ENCODE results near the gene CENPH. TPM values are rescaled to one million over a fixed set of nuclear protein-coding genes. Genes with fewer than 3 reads are reported as not detected.

Gene CENPH
- total RNA-seq, 1 experiment from 2014 or later: 79.0 TPM

DNA sequence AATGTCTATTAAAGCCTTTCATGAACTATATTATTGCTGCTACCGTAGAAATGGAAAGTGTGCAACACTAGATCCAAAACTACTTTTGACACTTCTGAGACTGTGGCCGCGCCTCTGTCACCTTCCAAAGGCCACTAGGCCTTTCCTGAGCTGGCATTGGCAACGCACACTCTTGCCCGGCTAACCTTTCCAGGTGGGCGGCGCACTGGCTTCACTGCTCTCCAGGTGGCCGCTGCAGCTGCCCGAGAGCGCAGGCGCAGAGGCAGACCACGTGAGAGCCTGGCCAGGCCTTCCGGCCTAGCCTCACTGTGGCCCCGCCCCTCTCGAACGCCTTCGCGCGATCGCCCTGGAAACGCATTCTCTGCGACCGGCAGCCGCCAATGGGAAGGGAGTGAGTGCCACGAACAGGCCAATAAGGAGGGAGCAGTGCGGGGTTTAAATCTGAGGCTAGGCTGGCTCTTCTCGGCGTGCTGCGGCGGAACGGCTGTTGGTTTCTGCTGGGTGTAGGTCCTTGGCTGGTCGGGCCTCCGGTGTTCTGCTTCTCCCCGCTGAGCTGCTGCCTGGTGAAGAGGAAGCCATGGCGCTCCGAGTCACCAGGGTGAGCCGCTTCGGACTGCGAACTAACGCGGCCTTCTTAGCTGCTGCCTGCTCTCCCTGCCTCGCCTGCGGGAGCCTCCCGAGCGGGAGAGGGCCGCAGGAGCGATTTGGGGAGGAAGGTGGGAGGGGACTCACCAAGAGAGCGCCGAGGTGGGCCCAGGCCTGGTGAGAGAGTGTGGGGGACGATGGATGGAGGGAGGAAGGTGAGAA, 22.5 kb upstream of the CENPH start, which contains the start of gene CCNB1:
CCNB1 (plus strand) TSS at position 465 of the 807 bp plus-strand sequence; CDS start at position 578, 113 bp downstream.
- DNase-seq (ENCODE audit: low spot score): peak; percentile 99
- POLR2A ChIA-PET: interaction anchor here (0.5 to 1.6 kb wide), 9 partner anchors 9 to 242 kb away, joined by 3 to 8 read pairs (median 5); partner anchors contain the start of genes CDK7, CENPH and SLC30A5
- CTCF ChIA-PET: interaction anchor here (0.5 to 2.1 kb wide), 8 partner anchors 10 to 168 kb away, joined by 3 to 22 read pairs (median 4); partner anchors contain the start of gene SLC30A5
- peak; percentile 98 for ATAC-seq
- Mint-ChIP-seq H3K4me3 (peak within 1 kb of the TSS; percentile 94), H3K36me3 (peaks cover 44% of the 10 kb centered on the region), H3K4me1 (peaks cover 30% of the 10 kb centered on the region), H3K9me3 (no peaks in the 10 kb centered on the region), H3K27ac (peak within 1 kb of the TSS; percentile 94), H3K27me3 (ENCODE audit: low read depth) (no peaks in the 10 kb centered on the region)
- TF ChIP-seq NR1H2 (CRISPR knock-in tag; IDR thresholded peaks at IDR 0.05): no peak
- 0 out of 2 replicates have a peak, but pooled peaks have one; percentile 42 for TF ChIP-seq TEAD4 (CRISPR knock-in tag; IDR thresholded peaks at IDR 0.05)
- TF ChIP-seq RORB (CRISPR knock-in tag; IDR thresholded peaks at IDR 0.05): no peak
- peak; percentile 64; the same call in 1 of the 2 replicates for TF ChIP-seq ETV6 (CRISPR knock-in tag; IDR thresholded peaks at IDR 0.05)
- 0 out of 2 replicates have a peak, but pooled peaks have one; percentile 19 for TF ChIP-seq SMAD3 (CRISPR knock-in tag; IDR thresholded peaks at IDR 0.05; ENCODE audit: borderline replicate concordance)
- TF ChIP-seq ZNF121 (CRISPR knock-in tag; IDR thresholded peaks at IDR 0.05): no peak
- TF ChIP-seq KAT7 (CRISPR knock-in tag; IDR thresholded peaks at IDR 0.05; ENCODE audit: borderline replicate concordance): peak; percentile 98
- no peak for TF ChIP-seq MXD4 (CRISPR knock-in tag; IDR thresholded peaks at IDR 0.05; ENCODE audit: borderline replicate concordance)
- TF ChIP-seq, protein P1, sequence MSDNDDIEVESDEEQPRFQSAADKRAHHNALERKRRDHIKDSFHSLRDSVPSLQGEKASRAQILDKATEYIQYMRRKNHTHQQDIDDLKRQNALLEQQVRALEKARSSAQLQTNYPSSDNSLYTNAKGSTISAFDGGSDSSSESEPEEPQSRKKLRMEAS (CRISPR knock-in tag; IDR thresholded peaks at IDR 0.05): peak; percentile 97
- no peak for TF ChIP-seq CREB1 (CRISPR knock-in tag; IDR thresholded peaks at IDR 0.05)
- peak; percentile 70; the same call in 1 of the 2 replicates for TF ChIP-seq FOXK1 (CRISPR knock-in tag; IDR thresholded peaks at IDR 0.05)
- TF ChIP-seq, protein P2, sequence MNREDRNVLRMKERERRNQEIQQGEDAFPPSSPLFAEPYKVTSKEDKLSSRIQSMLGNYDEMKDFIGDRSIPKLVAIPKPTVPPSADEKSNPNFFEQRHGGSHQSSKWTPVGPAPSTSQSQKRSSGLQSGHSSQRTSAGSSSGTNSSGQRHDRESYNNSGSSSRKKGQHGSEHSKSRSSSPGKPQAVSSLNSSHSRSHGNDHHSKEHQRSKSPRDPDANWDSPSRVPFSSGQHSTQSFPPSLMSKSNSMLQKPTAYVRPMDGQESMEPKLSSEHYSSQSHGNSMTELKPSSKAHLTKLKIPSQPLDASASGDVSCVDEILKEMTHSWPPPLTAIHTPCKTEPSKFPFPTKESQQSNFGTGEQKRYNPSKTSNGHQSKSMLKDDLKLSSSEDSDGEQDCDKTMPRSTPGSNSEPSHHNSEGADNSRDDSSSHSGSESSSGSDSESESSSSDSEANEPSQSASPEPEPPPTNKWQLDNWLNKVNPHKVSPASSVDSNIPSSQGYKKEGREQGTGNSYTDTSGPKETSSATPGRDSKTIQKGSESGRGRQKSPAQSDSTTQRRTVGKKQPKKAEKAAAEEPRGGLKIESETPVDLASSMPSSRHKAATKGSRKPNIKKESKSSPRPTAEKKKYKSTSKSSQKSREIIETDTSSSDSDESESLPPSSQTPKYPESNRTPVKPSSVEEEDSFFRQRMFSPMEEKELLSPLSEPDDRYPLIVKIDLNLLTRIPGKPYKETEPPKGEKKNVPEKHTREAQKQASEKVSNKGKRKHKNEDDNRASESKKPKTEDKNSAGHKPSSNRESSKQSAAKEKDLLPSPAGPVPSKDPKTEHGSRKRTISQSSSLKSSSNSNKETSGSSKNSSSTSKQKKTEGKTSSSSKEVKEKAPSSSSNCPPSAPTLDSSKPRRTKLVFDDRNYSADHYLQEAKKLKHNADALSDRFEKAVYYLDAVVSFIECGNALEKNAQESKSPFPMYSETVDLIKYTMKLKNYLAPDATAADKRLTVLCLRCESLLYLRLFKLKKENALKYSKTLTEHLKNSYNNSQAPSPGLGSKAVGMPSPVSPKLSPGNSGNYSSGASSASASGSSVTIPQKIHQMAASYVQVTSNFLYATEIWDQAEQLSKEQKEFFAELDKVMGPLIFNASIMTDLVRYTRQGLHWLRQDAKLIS (CRISPR knock-in tag; IDR thresholded peaks at IDR 0.05; ENCODE audit: borderline replicate concordance): 0 out of 2 replicates have a peak, but pooled peaks have one; percentile 78
- TF ChIP-seq, protein P3, sequence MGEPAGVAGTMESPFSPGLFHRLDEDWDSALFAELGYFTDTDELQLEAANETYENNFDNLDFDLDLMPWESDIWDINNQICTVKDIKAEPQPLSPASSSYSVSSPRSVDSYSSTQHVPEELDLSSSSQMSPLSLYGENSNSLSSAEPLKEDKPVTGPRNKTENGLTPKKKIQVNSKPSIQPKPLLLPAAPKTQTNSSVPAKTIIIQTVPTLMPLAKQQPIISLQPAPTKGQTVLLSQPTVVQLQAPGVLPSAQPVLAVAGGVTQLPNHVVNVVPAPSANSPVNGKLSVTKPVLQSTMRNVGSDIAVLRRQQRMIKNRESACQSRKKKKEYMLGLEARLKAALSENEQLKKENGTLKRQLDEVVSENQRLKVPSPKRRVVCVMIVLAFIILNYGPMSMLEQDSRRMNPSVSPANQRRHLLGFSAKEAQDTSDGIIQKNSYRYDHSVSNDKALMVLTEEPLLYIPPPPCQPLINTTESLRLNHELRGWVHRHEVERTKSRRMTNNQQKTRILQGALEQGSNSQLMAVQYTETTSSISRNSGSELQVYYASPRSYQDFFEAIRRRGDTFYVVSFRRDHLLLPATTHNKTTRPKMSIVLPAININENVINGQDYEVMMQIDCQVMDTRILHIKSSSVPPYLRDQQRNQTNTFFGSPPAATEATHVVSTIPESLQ (CRISPR knock-in tag; IDR thresholded peaks at IDR 0.05): no peak
- peak; percentile 79; the same call in 1 of the 2 replicates for TF ChIP-seq ZBTB21 (CRISPR knock-in tag; IDR thresholded peaks at IDR 0.05; ENCODE audit: borderline replicate concordance)
- TF ChIP-seq, protein P4, sequence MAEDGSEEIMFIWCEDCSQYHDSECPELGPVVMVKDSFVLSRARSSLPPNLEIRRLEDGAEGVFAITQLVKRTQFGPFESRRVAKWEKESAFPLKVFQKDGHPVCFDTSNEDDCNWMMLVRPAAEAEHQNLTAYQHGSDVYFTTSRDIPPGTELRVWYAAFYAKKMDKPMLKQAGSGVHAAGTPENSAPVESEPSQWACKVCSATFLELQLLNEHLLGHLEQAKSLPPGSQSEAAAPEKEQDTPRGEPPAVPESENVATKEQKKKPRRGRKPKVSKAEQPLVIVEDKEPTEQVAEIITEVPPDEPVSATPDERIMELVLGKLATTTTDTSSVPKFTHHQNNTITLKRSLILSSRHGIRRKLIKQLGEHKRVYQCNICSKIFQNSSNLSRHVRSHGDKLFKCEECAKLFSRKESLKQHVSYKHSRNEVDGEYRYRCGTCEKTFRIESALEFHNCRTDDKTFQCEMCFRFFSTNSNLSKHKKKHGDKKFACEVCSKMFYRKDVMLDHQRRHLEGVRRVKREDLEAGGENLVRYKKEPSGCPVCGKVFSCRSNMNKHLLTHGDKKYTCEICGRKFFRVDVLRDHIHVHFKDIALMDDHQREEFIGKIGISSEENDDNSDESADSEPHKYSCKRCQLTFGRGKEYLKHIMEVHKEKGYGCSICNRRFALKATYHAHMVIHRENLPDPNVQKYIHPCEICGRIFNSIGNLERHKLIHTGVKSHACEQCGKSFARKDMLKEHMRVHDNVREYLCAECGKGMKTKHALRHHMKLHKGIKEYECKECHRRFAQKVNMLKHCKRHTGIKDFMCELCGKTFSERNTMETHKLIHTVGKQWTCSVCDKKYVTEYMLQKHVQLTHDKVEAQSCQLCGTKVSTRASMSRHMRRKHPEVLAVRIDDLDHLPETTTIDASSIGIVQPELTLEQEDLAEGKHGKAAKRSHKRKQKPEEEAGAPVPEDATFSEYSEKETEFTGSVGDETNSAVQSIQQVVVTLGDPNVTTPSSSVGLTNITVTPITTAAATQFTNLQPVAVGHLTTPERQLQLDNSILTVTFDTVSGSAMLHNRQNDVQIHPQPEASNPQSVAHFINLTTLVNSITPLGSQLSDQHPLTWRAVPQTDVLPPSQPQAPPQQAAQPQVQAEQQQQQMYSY (CRISPR knock-in tag; IDR thresholded peaks at IDR 0.05): no peak
- TF ChIP-seq, protein P5, sequence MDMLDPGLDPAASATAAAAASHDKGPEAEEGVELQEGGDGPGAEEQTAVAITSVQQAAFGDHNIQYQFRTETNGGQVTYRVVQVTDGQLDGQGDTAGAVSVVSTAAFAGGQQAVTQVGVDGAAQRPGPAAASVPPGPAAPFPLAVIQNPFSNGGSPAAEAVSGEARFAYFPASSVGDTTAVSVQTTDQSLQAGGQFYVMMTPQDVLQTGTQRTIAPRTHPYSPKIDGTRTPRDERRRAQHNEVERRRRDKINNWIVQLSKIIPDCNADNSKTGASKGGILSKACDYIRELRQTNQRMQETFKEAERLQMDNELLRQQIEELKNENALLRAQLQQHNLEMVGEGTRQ (CRISPR knock-in tag; IDR thresholded peaks at IDR 0.05): peak; percentile 96
- no peak for TF ChIP-seq ZNF671 (CRISPR knock-in tag; IDR thresholded peaks at IDR 0.05)
- no peak; the same call in 1 of the 2 replicates for TF ChIP-seq ZNF138 (CRISPR knock-in tag; conservative IDR thresholded peaks at IDR 0.05)
- TF ChIP-seq, protein P6, sequence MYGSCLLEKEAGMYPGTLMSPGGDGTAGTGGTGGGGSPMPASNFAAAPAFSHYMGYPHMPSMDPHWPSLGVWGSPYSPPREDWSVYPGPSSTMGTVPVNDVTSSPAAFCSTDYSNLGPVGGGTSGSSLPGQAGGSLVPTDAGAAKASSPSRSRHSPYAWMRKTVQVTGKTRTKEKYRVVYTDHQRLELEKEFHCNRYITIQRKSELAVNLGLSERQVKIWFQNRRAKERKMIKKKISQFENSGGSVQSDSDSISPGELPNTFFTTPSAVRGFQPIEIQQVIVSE (CRISPR knock-in tag; IDR thresholded peaks at IDR 0.05; ENCODE audit: borderline replicate concordance): no peak
- TF ChIP-seq GABPB1 (CRISPR knock-in tag; IDR thresholded peaks at IDR 0.05): peak; percentile 65; the same call in 1 of the 2 replicates
- TF ChIP-seq CREM (CRISPR knock-in tag; IDR thresholded peaks at IDR 0.05): peak; percentile 92
- TF ChIP-seq GRHL2 (CRISPR knock-in tag; IDR thresholded peaks at IDR 0.05; ENCODE audit: insufficient replicate concordance, severe bottlenecking): no peak
- no peak for TF ChIP-seq ZNF416 (CRISPR knock-in tag; IDR thresholded peaks at IDR 0.05)
- TF ChIP-seq, protein P7, sequence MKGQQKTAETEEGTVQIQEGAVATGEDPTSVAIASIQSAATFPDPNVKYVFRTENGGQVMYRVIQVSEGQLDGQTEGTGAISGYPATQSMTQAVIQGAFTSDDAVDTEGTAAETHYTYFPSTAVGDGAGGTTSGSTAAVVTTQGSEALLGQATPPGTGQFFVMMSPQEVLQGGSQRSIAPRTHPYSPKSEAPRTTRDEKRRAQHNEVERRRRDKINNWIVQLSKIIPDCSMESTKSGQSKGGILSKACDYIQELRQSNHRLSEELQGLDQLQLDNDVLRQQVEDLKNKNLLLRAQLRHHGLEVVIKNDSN (CRISPR knock-in tag; IDR thresholded peaks at IDR 0.05): peak; percentile 94
- TF ChIP-seq SP1 (CRISPR knock-in tag; conservative IDR thresholded peaks at IDR 0.05): peak; percentile 86

Data from WTC11 (cell line).